ENCODE results near the gene RGS6.

The RGS6 gene

DNA sequence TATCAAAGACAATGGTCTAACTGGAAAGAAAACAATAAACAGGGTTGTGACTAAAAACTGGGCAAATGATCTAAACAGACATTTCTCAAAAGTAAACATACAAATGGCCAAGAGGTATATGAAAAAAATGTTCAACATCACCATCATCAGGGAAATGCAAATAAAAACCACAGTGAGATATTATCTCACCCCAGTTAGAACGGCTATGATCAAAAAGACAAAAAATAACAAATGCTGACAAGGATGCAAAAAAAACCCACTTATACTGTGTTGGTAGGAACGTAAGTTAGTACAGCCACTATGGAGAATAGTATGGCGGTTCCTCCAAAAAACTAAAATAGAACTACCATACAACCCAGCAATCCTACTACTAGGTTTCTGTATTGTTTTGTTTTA, 470.1 kb downstream of the RGS6 start:
- no peak for DNase-seq (ENCODE audit: low read depth in 2 of 2)

DNA sequence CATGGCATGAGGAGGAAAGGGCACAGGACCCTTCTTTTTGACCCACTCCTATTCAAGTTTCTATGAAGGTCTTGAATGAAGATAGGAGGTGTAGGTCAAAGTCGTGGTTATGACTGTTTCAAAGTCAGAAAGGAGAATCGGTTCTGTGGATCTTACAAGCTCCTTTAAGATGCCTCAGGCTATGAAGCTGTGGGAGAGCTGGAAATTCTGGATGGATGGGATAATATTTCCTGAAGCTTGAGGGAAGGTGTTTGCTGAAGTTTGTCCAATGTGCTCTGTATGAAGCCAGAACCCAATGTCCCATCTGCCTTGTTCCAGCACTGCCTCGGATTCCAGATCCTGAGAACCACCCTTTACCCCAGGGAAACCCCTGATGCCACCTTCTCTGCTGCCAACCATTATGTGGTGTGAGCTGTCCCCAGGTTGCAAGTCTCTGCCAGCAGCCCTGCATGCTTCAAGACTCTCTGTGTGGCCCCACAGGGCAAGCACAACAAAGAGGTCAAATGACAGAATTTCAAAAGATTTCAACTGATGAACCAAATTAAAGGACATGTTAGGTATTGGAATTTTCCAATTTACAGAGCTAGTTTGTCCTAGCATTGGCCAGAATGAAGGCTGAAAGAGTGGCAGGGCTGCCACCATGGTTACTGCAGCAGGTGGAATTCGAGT, 472.0 kb downstream of the RGS6 start:
- DNase-seq (ENCODE audit: low read depth in 2 of 2) = no peak

DNA sequence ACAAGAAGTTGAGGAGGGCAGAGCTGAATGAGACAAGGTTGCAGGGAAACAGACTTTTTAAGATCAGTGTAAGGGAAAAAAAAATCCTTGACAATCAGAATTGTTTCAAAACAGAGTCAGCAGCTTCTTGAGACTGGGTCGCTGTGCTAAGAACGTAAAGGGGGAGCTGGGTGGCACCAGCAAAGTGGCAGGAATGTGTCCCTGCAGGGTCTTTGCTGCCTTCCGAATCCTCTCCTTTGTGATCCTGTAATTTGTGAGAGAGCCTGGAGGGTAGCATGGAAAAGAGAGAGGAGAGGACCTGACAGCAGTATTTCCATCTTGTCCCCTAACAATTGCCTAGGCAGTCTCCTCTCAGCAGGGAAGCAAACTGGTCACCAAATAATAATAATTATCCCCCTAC, 472.8 kb downstream of the RGS6 start:
- DNase-seq (ENCODE audit: low read depth in 2 of 2) = no peak

DNA sequence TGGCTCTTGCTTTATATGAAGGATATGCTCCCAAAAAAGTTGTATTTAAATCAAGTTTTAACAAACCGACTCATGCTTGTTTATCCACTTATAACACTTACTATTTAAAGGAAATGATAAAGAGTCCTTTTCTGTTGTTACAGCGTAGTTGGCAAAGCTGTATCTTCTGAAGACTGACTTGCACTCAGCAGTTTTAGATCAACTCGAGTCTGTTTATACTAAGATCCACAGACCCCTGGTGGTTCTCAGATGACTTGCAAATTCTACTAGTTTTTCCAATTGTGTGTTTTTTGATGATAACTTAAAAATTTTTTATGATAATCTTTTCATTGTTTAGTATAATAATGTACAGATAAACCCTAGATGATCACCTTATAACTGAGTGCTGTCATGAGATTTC, 475.8 kb downstream of the RGS6 start:
- DNase-seq (ENCODE audit: low read depth in 2 of 2) = no peak

DNA sequence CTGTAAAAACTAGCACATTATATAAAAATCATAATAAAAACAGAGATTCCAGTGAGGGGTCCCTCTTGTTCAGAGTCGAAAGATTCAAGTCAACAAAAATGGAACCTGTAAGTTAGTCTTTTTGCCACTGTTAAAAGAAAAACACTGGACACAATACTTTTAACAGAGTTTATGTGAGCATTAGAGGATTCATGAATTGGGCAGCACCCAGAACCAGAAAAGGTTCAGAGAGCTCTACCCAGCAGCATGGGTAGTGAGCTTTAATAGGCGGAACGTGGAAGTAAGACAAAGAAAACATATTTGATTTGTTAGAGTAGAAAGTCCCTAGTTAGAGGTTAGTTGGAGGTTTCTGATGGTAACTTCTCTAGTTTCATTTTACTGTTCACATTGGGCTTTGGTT, 476.8 kb downstream of the RGS6 start:
- no peak for DNase-seq (ENCODE audit: low read depth in 2 of 2)

DNA sequence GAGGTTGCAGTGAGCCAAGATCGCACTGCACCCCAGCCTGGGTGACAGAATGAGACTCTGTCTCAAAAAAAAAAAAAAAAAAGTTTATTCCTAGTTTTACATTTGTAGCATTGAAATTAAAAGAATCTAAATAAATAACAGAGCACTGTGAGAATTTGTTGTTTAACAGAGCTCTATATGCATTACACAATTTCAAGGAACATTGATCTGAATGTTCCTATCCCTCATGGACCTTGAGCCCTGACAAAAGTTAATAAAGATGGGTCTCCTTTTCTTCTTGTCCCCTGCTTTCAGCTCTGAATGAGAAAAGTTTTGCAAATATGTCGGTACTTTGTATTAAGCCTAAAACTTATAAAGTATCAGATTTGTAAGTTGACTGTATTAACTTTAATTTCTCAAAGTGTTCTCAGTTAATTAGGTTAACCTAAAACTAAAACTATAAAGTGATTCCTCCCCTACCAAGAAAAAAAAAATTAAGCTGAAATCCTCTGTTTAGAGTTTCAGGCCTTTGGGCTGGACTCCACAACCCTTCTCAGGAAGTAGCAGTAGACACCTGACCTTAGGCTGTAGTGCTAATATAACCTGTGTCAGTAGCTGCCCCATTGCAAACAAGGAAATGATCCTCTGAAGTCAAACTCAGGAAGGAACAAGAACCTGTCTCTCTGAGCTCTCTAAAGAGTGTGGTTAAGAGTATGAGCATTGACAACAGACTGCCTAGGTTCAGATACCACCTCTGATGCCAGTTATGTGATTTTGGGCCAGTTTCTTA, 484.0 kb downstream of the RGS6 start:
- no peak for DNase-seq (ENCODE audit: low read depth in 2 of 2)

DNA sequence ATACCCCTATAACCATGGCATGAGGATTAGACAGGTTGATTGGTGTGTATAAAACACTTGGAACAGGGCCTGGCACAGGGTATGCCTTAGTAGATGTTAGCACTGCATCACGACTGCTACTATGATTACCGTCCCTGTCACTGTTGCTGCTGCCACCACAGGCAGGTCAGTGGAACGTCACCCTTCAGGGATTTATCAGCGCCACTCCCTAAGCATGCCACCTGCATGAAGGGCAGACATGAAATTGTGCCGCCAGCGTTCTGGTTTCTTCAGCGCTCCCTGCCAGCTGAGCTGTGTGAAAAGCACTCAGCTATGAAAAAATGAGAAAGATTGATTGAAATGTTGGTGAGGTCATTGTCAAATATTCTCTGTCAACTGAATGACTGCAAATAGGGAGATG, 484.7 kb downstream of the RGS6 start:
- DNase-seq (ENCODE audit: low read depth in 2 of 2) = no peak

DNA sequence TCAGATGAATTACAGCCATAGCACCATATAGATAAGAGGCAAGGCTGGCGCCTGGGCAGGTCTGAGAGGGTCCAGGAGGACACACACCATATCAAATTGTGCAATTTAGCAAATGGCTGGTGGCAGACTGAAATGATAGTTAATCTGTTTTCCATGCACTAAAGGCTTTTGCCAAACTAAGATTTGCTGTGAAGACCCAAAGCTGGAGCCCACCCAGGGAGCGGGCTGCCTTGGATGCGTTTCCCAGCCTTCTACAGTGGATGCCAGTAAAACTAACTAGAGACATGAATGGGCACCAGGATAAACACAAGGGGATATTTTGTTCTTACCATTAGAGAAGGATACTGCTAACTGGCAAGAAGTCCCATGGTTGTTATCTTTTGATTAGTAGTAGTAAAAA, 486.6 kb downstream of the RGS6 start:
- no peak for DNase-seq (ENCODE audit: low read depth in 2 of 2)

DNA sequence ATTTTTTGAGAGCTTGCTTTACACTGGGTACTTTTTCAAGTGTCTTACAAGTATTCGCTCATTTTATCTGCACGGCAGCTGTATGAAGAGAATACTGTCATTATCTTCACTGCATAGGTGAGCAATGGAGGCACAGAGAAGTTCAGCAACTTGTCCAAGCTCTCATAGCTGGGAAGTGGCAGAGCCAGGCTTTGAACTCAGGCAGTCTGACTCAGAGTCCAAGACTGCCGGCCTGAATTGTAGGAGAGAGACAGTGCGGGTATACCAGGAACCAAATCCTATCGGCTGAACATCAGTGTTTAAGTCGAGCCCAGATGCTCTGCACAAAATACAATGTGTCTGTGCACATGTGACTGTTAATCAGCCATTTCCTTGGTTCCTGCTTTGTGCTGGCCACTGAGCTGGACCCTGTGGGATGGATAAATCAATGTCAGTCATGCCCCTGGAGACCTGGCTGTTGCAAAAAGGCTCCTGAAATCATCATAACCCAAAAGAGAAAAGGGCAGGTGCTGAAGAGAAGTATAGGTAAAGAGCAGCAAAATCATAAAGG, 487.1 kb downstream of the RGS6 start:
- DNase-seq (ENCODE audit: low read depth in 2 of 2) = no peak

DNA sequence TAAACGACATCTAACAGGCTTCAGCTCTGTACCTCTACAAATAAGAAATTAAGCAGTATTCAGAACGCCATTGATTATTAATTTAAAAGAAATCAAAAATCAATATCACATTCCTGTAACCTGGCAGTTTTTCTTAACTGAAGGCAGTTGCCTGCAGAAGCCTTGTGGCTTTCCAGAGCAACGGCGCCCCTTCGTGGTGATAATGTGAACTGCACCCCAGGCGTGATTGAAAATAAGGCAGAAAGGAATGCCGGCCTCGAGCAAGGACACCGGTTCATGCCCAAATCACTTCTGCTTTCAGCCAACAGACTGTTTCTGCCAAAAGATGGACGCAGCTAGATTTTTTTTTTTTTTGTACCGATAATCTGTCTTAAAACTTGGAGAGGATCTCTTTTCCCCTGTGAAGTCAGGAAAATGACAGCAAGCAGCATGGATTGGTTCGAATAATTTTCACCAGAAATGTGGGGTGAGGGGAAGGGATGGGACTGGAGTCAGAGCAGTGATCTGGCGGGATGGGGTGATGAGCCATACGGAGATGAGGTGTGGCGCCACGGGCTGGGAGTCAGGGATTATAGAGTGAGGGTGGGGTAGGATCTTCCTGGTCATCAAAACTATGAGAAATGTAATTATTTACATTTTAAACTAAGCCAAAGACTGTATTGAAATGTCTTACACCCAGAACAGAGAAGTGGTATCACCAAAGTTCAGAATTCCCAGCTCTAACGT, 488.7 kb downstream of the RGS6 start:
- peak; percentile 39 to 85 for DNase-seq (ENCODE audit: low read depth in 2 of 2)

DNA sequence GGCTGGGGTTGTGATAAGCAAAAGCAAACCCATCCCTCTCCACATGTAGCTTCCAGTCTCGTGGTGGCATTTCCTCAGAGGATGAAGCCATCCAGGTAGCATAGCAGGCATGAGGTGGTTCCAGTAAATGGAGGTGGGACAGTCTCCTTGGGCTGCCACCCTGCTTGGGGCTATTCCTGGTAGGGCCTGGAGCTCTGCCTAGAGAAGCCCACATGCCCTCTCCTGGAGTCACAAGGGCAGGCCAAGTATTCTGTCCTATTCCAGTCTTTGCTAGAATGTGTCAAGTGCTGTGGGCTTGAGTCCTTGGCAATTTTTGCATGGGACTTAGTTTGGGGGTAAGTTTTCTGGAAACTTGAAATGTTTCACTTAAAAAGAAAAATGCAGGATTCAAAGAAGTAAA, 491.7 kb downstream of the RGS6 start:
- no peak for DNase-seq (ENCODE audit: low read depth in 2 of 2)

DNA sequence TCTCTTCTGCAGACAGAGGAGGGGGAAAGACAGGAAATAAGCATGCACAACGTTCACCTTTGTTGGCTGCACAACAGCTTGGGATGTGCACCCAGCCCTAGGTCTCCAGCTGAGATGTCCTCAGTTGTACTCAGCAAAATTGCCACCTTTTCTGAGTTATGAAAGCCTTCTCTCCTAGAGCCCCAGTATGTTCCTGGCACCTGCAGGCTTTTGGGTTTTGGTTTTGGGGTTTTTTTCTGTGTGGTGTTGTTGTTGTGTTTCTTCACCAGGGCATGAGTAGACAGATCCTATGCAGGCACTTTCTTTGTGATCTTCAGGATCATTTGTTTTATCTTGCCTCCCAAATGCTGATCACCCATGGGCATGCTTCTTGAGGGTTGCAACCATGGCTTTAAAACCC, 498.2 kb downstream of the RGS6 start:
- DNase-seq (ENCODE audit: low read depth in 2 of 2) = no peak

DNA sequence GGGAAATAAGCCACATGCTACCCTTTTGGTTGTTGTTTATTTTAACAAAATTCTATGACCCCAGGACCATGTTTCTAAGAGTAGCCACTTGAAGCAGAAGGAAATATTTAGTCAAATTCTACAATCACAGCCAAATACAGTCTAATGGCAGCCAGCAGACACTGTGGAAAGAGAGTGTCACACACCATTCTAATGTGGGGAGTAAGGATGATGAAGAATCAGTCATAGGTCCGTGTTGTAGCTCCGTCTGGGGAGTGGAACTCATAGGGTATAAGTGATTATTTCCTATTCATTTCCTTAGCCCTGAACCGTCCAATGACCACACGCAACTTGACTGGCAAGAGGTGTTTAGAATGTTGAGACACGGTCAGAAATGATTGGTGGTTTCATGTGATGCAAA, 500.5 kb downstream of the RGS6 start:
- DNase-seq (ENCODE audit: low read depth in 2 of 2) = no peak

DNA sequence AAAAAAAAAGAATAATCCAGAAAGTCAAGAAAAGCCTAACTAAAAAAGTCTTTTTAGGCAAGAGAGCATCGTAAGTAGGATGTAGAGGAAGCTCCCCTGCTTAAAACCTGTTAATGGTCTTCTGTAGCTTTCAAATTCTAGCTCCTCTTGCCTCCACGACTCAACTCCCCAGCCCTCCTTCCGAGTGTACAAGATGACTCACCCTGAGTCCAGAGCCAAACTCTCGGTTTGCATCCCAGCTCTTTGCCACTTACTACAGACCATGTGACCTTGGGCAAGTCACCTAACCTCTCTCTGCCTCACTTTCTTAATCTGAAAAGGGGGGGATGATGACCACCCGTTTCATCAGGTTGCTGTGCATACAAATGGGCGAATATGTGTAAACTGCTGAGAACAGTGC, 501.3 kb downstream of the RGS6 start:
- no peak for DNase-seq (ENCODE audit: low read depth in 2 of 2)

DNA sequence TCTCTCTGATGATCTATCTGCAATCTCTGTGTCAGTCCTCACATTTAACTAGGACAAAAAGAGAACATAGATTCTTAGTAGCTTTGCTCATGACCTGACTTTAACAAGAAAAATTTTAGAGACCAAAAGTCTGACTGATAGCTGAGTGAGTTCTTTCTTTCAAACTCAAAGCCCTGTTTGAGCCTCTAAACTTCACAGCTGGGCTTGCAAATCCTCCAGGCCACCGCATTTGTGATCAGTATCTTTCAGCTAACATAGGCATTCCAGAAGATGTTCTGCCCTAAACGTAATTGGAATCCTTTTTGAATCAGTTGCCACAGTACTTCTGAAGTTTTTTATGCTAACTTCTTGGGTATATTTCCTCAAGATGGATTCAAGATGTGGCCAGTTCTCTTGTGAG, 502.6 kb downstream of the RGS6 start:
- no peak for DNase-seq (ENCODE audit: low read depth in 2 of 2)

DNA sequence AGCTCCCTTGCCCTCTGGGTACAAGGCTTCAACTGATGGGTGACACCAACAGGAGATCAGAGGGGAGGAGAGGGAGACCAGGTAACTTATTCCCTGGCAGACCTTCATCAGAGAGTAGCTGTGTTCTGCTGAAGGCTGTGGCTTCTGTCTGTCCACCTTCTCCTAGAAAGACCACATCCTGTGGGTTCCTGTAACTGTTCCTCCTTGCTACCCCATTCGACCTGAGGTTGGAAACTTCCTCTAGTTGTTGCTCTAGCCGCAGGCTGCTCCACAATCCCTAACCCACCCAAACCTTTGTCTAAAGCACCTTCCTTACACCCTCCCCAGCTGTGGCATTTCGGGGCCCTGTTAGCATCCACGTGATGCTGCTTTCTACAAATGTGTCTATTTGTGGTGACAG, 507.5 kb downstream of the RGS6 start:
- DNase-seq (ENCODE audit: low read depth in 2 of 2) = no peak

DNA sequence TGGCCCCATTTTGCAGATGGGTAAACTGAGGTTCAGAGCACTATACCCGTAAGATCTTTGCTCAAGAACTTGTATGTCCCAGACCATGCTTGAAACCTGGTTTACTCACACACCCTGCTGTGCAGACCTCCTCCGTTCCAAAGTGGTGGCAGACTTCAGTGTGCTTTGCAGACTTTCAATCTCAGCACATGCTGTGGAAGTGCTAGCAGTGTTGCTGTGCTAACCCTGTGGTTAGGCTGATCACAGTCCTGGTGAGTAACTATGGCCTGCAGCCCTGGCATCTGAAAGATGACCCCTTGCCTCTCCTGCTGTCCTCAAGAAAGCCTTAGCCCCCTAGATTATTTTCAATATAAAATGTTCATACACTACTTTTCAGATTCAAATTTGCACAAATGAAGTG, 511.0 kb downstream of the RGS6 start:
- no peak for DNase-seq (ENCODE audit: low read depth in 2 of 2)

DNA sequence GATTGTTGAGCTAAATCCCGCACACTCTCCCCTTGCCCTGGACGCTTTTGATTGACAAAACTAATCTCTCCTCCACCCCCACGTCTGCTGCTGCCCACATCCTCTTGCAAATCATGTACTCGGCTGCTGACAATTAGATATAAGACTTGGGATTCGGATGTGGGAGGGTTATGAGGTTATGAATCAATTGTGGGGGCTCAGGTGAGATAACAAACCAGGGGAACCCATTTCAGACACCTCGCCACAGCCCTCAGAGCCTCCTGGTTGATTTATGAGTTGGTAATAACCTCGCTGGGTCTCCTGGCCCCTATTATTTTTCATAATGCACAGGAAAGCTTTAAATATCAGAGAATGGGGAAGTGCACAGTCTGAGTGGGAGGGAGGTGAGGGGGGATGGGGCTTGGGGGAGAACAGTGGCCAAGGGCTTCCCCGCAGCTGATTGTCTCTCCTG, 511.8 kb downstream of the RGS6 start:
- peak in 1 of 2 experiments; percentile 27 for DNase-seq (ENCODE audit: low read depth in 2 of 2)

DNA sequence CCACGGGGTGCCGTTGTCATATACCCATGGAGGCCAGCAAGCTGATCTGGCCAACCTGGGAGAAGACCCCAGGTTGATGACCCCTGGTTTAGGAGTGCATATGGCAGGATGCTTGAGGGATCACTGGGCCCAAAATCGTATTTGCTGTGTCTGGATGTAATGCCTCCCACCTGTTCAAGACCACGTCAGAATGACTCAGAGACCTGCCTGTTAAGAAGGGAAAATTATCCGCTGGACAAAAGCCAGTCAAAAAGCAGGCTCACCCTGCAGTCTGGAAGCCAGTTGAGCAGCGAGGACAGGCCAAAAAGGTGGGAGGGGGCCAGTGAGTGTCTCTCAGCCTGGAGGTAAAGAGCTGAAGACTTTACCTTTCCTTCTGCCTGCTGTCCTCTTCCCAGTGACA, 512.5 kb downstream of the RGS6 start:
- DNase-seq (ENCODE audit: low read depth in 2 of 2) = no peak

DNA sequence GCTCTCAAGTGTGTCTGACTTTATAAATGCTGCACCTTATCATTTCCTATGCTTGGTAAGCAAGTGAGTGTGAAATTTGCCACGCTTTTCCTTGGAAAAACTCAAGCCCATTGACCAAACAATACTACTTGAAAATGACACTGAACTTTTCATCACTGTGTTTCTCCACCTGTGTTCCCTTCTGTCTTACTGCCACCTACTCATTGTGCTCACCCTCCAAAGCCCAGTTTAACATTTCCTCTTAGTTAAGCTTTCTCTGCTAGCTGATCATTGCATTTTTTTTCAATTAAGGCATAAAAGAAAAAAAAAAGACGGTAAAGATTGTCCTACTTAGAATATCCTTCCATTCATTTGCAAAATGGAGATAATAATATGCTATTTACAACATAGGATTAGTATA, 516.0 kb downstream of the RGS6 start:
- DNase-seq (ENCODE audit: low read depth in 2 of 2) = no peak

DNA sequence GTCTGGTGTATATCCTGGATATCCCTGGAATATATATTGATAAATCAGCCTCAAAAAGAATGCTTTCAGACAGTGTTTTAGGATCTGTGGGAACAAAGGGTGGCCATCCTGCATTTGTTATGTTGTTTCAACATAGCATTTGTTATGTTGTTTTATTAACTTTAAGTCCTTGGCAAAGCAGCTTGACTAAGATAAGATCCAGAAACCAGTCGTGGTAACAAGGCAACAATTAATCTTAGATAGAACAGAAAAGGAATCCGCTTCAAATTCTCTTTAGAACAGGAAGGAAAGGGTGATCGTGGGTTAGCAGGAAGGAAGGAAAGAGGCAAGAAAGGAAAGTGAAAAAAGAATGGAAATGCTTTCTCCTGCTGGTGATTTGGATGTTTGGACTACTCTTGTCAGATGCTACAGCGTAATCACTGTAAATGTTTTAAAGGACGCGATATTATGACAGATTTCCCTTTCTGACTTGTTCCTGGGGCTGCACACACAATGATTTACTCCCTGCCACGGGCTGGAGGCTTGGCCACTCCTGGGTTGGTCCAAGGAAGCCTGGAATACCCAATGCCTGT, 518.3 kb downstream of the RGS6 start:
- no peak for DNase-seq (ENCODE audit: low read depth in 2 of 2)
